Measurements from ENCODE around the gene HS3ST5. TPM values are rescaled to one million over a fixed set of nuclear protein-coding genes. Genes with fewer than 3 reads are reported as not detected.

The HS3ST5 gene
- total RNA-seq, 1 donor from 2014 or later, result 1.5 TPM

DNA sequence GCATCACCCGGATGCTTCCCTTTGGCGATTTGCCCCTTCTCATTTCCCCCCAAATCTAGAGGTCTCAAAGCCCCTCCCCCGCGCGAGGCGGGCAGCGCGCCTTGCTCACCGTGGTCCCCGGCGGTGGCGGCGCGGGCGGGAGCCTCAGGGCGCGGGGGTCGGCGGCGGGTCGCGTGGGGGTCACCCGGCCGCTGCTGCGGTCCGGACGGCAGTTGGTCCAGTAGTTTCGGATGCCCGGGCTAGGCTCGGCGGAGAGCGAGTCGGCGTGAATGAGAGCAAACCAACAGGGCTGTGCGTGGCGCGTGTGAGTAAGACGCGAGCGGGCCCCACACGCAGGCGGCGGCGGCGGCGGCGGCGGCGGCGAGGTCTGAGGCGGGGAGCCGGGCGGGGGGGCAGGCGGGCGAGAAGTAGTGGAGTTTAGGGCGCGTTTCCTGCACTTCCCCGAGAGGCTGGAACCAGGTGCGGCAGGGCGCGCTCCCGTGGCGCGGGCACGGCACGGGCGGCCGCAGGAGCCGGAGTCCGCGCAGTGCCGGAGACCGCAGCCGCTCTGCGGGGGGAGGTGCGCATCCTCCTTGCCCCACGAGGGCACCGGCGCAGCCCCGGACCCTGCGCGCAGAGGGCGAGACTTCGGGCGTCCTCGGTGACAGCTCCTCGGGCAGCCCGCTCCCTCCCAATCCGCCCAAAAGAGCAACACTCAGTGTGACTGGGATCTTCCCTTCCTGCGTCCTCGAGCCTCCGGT, 567 bp downstream of the HS3ST5 start:
- Histone ChIP-seq H2AFZ (ENCODE audit: low read depth, low read length) (peak overlapping the region; percentile 85), H3K4me2 (ENCODE audit: low read length) (peak overlapping the region; percentile 88), H3K4me3 (ENCODE audit: insufficient read depth, low read depth, low read length) (peak overlapping the region; percentile 59), H3K27ac (ENCODE audit: low read depth, low read length) (no peak overlapping the region), H3K36me3 (ENCODE audit: insufficient read depth, low read length) (no peaks in the 10 kb centered on the region), H3K4me1 (ENCODE audit: insufficient read depth, low read length) (peaks cover 14% of the 10 kb centered on the region), H4K20me1 (ENCODE audit: insufficient read depth, low read length) (no peaks in the 10 kb centered on the region), H3K9ac (ENCODE audit: low read length) (peak overlapping the region; percentile 59), H3K79me2 (ENCODE audit: insufficient read depth, low read length) (no peaks in the 10 kb centered on the region), H3K9me3 (ENCODE audit: insufficient read depth, low read depth, low read length) (no peaks in the 10 kb centered on the region), H3K27me3 (ENCODE audit: insufficient read depth, low read length) (peaks cover 12% of the 10 kb centered on the region)
- no peak for DNase-seq (ENCODE audit: low read depth)
- Mint-ChIP-seq H3K4me1 (ENCODE audit: low read depth, unreplicated experiment) (peaks cover 21% of the 10 kb centered on the region), H3K4me3 (ENCODE audit: unreplicated experiment) (peak overlapping the region; percentile 91), H3K27ac (ENCODE audit: unreplicated experiment) (no peak overlapping the region), H3K9me3 (ENCODE audit: unreplicated experiment) (no peaks in the 10 kb centered on the region), H3K27me3 (ENCODE audit: low read depth, unreplicated experiment) (no peaks in the 10 kb centered on the region), H3K36me3 (ENCODE audit: low read depth, unreplicated experiment) (no peaks in the 10 kb centered on the region)
- no peak for FAIRE-seq
- TF ChIP-seq EZH2 (IDR thresholded peaks at IDR 0.05; ENCODE audit: insufficient read depth, low read length), result no peak
- TF ChIP-seq, protein P1, sequence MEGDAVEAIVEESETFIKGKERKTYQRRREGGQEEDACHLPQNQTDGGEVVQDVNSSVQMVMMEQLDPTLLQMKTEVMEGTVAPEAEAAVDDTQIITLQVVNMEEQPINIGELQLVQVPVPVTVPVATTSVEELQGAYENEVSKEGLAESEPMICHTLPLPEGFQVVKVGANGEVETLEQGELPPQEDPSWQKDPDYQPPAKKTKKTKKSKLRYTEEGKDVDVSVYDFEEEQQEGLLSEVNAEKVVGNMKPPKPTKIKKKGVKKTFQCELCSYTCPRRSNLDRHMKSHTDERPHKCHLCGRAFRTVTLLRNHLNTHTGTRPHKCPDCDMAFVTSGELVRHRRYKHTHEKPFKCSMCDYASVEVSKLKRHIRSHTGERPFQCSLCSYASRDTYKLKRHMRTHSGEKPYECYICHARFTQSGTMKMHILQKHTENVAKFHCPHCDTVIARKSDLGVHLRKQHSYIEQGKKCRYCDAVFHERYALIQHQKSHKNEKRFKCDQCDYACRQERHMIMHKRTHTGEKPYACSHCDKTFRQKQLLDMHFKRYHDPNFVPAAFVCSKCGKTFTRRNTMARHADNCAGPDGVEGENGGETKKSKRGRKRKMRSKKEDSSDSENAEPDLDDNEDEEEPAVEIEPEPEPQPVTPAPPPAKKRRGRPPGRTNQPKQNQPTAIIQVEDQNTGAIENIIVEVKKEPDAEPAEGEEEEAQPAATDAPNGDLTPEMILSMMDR (IDR thresholded peaks at IDR 0.05; ENCODE audit: insufficient read depth, low read depth, low read length), result no peak

DNA sequence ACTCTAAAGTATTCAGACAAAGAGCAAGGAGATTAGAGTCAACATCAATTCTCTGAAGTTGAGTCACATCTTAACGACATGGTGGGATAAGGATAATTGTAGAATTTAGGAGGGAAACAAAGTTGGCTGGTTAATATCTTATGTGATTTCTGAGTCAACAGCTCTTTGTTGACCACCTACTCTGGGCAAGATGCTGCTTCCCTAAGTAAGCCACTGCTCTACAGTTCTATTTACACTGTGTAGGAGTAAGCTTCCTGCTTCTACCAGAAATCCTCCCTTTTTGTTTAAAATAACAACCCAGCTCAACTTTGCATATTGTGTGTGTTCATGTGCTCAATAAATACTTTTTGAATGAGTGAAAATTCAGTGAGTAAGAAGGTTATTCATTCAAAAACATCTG, 3.1 kb downstream of the HS3ST5 start:
- no peaks in the 10 kb centered on the region for H3K9me3 ChIP-seq (ENCODE audit: insufficient read depth, low read depth, low read length)
- Mint-ChIP-seq H3K9me3 (ENCODE audit: unreplicated experiment) (no peaks in the 10 kb centered on the region), H3K36me3 (ENCODE audit: low read depth, unreplicated experiment) (no peaks in the 10 kb centered on the region), H3K27ac (ENCODE audit: unreplicated experiment) (no peak overlapping the region), H3K4me3 (ENCODE audit: unreplicated experiment) (peak overlapping the region; percentile 7), H3K27me3 (ENCODE audit: low read depth, unreplicated experiment) (no peaks in the 10 kb centered on the region), H3K4me1 (ENCODE audit: low read depth, unreplicated experiment) (peaks cover 18% of the 10 kb centered on the region)
- H3K4me2 ChIP-seq (ENCODE audit: low read length), result peak overlapping the region; percentile 55
- H3K36me3 ChIP-seq (ENCODE audit: insufficient read depth, low read length), result no peaks in the 10 kb centered on the region
- H4K20me1 ChIP-seq (ENCODE audit: insufficient read depth, low read length), result no peaks in the 10 kb centered on the region
- no peak overlapping the region for H3K27ac ChIP-seq (ENCODE audit: low read depth, low read length)
- no peaks in the 10 kb centered on the region for H3K79me2 ChIP-seq (ENCODE audit: insufficient read depth, low read length)
- H3K4me1 ChIP-seq (ENCODE audit: insufficient read depth, low read length), result peaks cover 14% of the 10 kb centered on the region
- H2AFZ ChIP-seq (ENCODE audit: low read depth, low read length), result peak overlapping the region; percentile 7
- no peak overlapping the region for H3K4me3 ChIP-seq (ENCODE audit: insufficient read depth, low read depth, low read length)
- no peak overlapping the region for H3K9ac ChIP-seq (ENCODE audit: low read length)
- DNase-seq (ENCODE audit: low read depth) (peak; percentile 34), FAIRE-seq (no peak)
- TF ChIP-seq, protein P1 (IDR thresholded peaks at IDR 0.05; ENCODE audit: insufficient read depth, low read depth, low read length), result no peak
- TF ChIP-seq EZH2 (IDR thresholded peaks at IDR 0.05; ENCODE audit: insufficient read depth, low read length), result no peak
- peaks cover 12% of the 10 kb centered on the region for H3K27me3 ChIP-seq (ENCODE audit: insufficient read depth, low read length)

GRCh38 chr6:114334237-114334636, 8.6 kb downstream of the HS3ST5 start:
- H3K36me3 Mint-ChIP-seq (ENCODE audit: low read depth, unreplicated experiment), result no peaks in the 10 kb centered on the region
- Histone ChIP-seq H3K9me3 (ENCODE audit: insufficient read depth, low read depth, low read length) (no peaks in the 10 kb centered on the region), H3K9ac (ENCODE audit: low read length) (no peak overlapping the region), H3K36me3 (ENCODE audit: insufficient read depth, low read length) (no peaks in the 10 kb centered on the region), H3K4me1 (ENCODE audit: insufficient read depth, low read length) (no peaks in the 10 kb centered on the region), H3K27me3 (ENCODE audit: insufficient read depth, low read length) (no peaks in the 10 kb centered on the region), H3K79me2 (ENCODE audit: insufficient read depth, low read length) (no peaks in the 10 kb centered on the region), H3K27ac (ENCODE audit: low read depth, low read length) (no peak overlapping the region), H3K4me2 (ENCODE audit: low read length) (no peak overlapping the region), H3K4me3 (ENCODE audit: insufficient read depth, low read depth, low read length) (no peak overlapping the region), H2AFZ (ENCODE audit: low read depth, low read length) (no peak overlapping the region), H4K20me1 (ENCODE audit: insufficient read depth, low read length) (no peaks in the 10 kb centered on the region)
- H3K27me3 Mint-ChIP-seq (ENCODE audit: low read depth, unreplicated experiment), result no peaks in the 10 kb centered on the region
- TF ChIP-seq, protein P1 (IDR thresholded peaks at IDR 0.05; ENCODE audit: insufficient read depth, low read depth, low read length), result no peak
- TF ChIP-seq EZH2 (IDR thresholded peaks at IDR 0.05; ENCODE audit: insufficient read depth, low read length), result no peak
- no peak overlapping the region for H3K4me3 Mint-ChIP-seq (ENCODE audit: unreplicated experiment)
- no peak overlapping the region for H3K27ac Mint-ChIP-seq (ENCODE audit: unreplicated experiment)
- FAIRE-seq, result no peak
- DNase-seq (ENCODE audit: low read depth), result no peak
- H3K4me1 Mint-ChIP-seq (ENCODE audit: low read depth, unreplicated experiment), result no peaks in the 10 kb centered on the region
- H3K9me3 Mint-ChIP-seq (ENCODE audit: unreplicated experiment), result no peaks in the 10 kb centered on the region

Data from astrocyte (in vitro differentiated cells and primary cell).